ENCODE data around the gene GRIN3B.

The GRIN3B gene

GRCh38 chr19:1046836-1047695 is 46.8 kb downstream of the GRIN3B start:
- no peak for DNase-seq

GRCh38 chr19:1047696-1048147 is 47.5 kb downstream of the GRIN3B start:
- DNase-seq = no peak

GRCh38 chr19:1049106-1049505 is 48.9 kb downstream of the GRIN3B start:
- DNase-seq = no peak

- no peak for DNase-seq
Measured at GRCh38 chr19:1049800-1050199, 49.6 kb downstream of the GRIN3B start.

- no peak for DNase-seq
Measured at GRCh38 chr19:1050989-1051788, 51.0 kb downstream of the GRIN3B start.

- DNase-seq = no peak
Measured at GRCh38 chr19:1051791-1052190, 51.6 kb downstream of the GRIN3B start.

GRCh38 chr19:1052349-1052975 is 52.2 kb downstream of the GRIN3B start:
- DNase-seq = no peak

- no peak for DNase-seq
Measured at GRCh38 chr19:1053176-1054101, 53.2 kb downstream of the GRIN3B start.

- no peak for DNase-seq
Measured at GRCh38 chr19:1054102-1055027, 54.1 kb downstream of the GRIN3B start.

GRCh38 chr19:1055028-1055425 is 54.8 kb downstream of the GRIN3B start:
- DNase-seq = no peak

GRCh38 chr19:1055886-1056620 is 55.8 kb downstream of the GRIN3B start:
- DNase-seq = no peak

GRCh38 chr19:1057176-1057855 is 57.1 kb downstream of the GRIN3B start:
- peak; percentile 46 for DNase-seq

GRCh38 chr19:1058112-1058511 is 57.9 kb downstream of the GRIN3B start:
- no peak for DNase-seq

Measured in inflammatory macrophage treated with lipopolysaccharide for 4 hours (primary cell).